Rectal smooth muscle tissue (tissue), 1 donor: ENCODE data around the gene WBP2.
A peak's percentile ranks its signal among the peaks of the same experiment; 100 is the strongest.

ENCODE experiments used
- H3K27ac ChIP-seq: one replicate; pipeline ENCODE4 v1.7.0; 2013; ENCODE audit warnings: low read depth, low read length, inconsistent platforms
- H3K27me3 ChIP-seq: one replicate; pipeline ENCODE4 v1.7.0; 2013; ENCODE audit warnings: low read length; ENCODE audit not compliant: control insufficient read depth, insufficient read depth
- H3K36me3 ChIP-seq: one replicate; pipeline ENCODE4 v1.7.0; 2013; ENCODE audit warnings: low read length; ENCODE audit not compliant: control insufficient read depth, insufficient read depth
- H3K4me1 ChIP-seq: one replicate; pipeline ENCODE4 v1.7.0; 2013; ENCODE audit warnings: low read length; ENCODE audit not compliant: control insufficient read depth, insufficient read depth
- H3K4me3 ChIP-seq: one replicate; pipeline ENCODE4 v1.7.0; 2013; ENCODE audit warnings: low read length
- H3K9ac ChIP-seq: one replicate; pipeline ENCODE4 v1.7.0; 2013; ENCODE audit warnings: low read length

WBP2 gene

DNA sequence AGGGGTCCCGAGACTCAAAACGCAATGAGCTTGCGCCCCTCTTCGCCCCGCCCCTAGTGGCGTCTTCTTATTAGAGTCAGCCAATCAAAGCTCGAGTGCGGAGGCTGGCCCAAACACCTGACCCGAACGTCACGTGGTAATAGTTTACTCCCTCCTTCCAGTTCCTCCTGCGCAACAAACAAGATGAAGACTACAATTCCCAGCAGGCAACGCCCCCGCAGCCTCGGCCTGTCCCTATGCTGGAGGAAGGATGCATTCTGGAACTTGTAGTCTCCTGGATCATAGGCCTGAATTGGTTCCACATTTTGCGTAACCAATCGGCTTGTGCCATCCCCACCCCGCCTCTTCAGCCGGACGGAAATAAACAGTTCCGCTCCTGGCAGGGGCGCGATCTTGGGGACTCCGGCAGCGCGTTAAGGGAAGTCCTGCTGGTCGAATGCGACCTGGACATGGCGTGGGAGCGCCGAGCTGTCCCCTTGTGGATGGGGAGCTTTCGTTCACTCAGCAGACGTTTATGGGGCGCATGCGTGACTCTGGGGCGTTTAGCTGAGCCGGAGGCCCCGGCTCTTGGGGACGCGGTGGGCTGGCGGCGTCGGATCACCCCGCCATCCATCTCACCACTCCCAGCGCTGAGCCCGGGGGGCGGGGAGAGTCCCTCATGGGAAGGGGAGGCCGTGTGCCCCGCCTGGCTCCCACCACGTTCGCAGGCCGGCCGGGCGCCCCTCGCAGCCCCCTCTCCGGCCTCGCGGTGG lies at the start of gene WBP2:
TSS of gene WBP2 (minus strand) at position 26 of the 752 bp plus-strand sequence. CDS start 38 bp downstream, outside the sequence.
- peaks cover 7% of the 10 kb centered on the region for H3K36me3 ChIP-seq
- no peaks in the 10 kb centered on the region for H3K27me3 ChIP-seq
- peak within 1 kb of the TSS; percentile 97 for H3K27ac ChIP-seq
- H3K4me3 ChIP-seq: peak within 1 kb of the TSS; percentile 99
- peaks cover 21% of the 10 kb centered on the region for H3K4me1 ChIP-seq
- H3K9ac ChIP-seq: peak within 1 kb of the TSS; percentile 98

DNA sequence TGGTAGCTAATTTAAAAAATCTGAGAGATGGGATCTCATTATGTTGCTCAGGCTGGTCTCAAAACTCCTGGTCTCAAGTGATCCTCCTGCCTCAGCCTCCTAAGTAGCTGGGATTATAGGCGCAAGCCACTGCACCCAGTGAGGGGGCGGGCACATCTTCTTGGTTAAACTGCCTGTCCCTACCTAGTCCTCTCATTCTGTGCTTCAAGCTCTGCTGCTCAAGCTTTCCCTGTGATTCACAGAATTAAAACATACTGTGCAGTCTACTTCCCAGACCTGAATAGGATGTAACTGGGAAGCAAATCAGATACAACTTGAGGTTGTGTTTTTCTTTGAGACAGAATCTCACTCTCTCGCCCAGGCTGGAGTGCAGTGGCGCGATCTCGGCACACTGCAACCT lies 47.3 kb upstream of the WBP2 start:
- Histone ChIP-seq H3K4me1 (peaks cover 2% of the 10 kb centered on the region), H3K36me3 (peaks cover 29% of the 10 kb centered on the region), H3K9ac (no peak overlapping the region), H3K27me3 (no peaks in the 10 kb centered on the region), H3K4me3 (no peak overlapping the region), H3K27ac (no peak overlapping the region)

DNA sequence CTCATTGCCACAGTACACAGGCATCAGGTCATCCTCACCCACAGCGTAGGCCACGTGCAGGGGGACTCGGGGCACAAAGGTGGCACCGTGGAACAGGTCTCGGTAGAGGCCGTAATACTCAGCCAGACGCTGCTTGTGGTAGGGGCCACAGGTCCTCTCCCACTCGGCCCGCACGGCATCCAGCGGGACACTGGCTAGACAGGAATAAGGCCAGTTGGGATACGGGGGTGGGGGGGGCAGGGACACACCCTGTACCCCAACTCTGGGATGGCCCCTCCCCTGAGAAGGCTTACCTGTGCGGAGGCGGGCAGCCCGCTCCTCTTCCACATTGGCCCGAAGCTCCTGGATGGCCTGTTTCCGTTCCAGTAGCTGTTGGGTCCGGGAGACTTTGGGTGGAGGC lies 46.6 kb upstream of the WBP2 start:
- no peak overlapping the region for H3K27ac ChIP-seq
- H3K4me3 ChIP-seq: no peak overlapping the region
- H3K9ac ChIP-seq: no peak overlapping the region
- peaks cover 7% of the 10 kb centered on the region for H3K4me1 ChIP-seq
- H3K27me3 ChIP-seq: no peaks in the 10 kb centered on the region
- peaks cover 29% of the 10 kb centered on the region for H3K36me3 ChIP-seq

DNA sequence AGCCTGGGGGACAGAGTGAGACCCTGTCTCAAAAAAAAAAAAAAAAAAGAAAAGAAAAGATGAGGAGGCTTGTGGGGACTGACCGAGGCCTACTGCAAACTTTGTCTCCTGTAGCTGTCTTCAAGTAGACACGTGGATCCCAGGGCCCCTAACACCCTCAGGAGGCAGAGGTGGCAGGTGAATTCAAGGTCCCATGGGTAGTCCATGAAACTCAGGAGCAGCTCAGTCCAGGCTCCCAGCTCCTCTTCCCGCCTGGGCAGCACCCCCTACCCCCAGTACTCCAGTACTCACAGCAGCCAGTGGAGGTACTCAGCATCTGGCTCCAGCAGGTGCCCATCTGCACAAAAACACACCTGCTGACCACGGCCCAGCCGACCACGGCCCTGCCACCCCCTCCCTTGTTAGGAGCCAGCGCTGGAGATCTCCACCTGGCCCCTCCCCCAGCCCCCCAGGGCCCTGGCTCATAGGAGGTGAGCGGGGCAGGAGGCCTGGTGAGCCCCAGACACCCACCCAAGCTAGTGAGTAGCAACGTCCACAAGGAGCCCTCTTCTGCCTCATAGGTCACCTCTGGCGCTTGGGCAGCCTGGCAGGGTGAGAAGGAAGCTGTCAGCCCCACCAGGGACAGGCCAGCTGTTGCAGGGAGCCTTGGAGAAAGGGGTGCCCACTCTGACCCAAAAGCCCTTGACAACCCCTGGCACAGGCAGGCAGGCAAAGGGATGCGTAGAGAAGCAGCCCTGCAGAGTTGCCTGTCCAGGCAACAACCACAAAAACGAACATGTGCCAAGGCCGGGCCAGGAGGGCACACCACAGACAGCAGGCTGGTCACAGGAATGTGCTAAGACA lies 45.8 kb upstream of the WBP2 start:
- no peak overlapping the region for H3K4me3 ChIP-seq
- H3K9ac ChIP-seq: no peak overlapping the region
- peaks cover 7% of the 10 kb centered on the region for H3K4me1 ChIP-seq
- H3K27me3 ChIP-seq: no peaks in the 10 kb centered on the region
- peaks cover 29% of the 10 kb centered on the region for H3K36me3 ChIP-seq
- no peak overlapping the region for H3K27ac ChIP-seq

DNA sequence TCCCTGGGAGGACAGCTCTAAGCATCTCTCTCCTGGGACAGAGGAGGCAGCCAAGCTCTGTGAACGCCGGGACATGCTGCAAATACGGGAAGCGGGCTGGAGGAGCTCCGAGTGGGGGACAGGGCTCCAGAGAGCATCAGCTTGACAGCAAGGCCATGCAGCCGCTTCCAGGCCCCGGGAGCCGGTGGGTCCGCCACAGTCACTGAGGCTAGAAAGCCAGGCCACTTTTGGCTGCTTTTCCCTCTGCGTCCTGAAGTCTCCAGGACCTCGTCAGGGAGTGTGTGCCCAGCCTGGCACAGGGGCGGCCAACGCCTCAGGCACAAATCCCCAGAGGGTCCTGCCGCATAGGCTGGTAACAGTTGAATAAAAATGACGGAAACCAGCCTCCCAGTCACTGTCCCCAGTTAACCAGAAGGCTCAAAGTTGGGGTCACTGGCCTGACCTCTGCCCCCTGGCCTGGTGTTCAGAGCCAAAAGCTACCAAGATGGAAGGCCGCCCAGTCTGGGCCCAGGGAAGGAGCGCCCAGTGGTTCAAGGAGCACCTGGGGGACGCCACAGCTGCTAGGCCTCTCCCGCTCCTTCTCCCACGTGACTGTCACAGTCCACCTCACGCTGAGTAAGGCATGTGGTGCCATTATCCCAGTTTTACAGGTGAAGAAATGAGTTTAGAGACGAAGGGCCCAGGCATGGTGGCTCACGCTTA lies 44.8 kb upstream of the WBP2 start:
- H3K4me1 ChIP-seq: peaks cover 15% of the 10 kb centered on the region
- no peak overlapping the region for H3K9ac ChIP-seq
- no peak overlapping the region for H3K27ac ChIP-seq
- no peaks in the 10 kb centered on the region for H3K27me3 ChIP-seq
- H3K36me3 ChIP-seq: peaks cover 29% of the 10 kb centered on the region
- H3K4me3 ChIP-seq: no peak overlapping the region

DNA sequence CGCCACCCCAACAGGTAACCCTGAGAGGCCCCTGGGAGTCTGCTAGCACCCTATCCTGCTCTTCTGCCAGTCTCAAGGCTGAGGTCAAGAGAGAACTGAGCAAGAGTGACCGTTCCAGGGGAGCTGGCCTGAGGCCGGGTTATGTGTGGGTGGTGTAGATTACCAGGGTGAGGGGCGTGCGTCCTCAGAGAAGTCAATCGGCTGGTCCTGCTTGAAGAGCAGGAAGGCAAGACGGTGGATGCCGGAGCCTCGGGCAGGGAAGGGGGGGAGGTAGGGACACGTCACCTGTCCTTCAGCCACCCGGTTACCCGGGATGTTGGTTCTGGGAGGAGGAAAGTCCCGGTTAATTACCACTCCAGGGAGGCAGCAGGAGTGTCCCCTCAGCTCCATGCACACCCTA lies 44.2 kb upstream of the WBP2 start:
- H3K27ac ChIP-seq: no peak overlapping the region
- no peaks in the 10 kb centered on the region for H3K27me3 ChIP-seq
- H3K4me3 ChIP-seq: no peak overlapping the region
- H3K36me3 ChIP-seq: peaks cover 29% of the 10 kb centered on the region
- H3K9ac ChIP-seq: no peak overlapping the region
- H3K4me1 ChIP-seq: peaks cover 18% of the 10 kb centered on the region

DNA sequence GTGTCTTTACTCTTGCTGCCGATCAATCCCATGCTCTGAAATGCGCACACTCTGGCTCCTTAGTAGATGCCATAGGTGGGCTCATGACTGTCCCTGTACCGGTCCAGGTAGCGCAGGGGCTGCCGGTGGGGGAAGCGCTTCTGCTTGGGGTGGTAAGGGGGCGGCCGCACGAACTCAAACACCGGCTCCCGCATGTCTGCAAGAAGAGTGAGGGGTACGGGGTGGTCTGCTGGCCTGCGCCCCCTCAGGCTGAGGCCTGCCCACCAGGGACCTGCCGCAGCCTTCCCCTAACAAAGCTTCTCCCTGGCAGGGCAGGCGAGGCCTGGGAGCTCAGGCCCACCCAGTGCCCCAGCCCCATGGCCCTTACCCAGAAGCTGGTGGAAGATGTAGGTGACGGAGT lies 43.7 kb upstream of the WBP2 start:
- H3K4me3 ChIP-seq: no peak overlapping the region
- peaks cover 16% of the 10 kb centered on the region for H3K4me1 ChIP-seq
- peaks cover 29% of the 10 kb centered on the region for H3K36me3 ChIP-seq
- H3K9ac ChIP-seq: no peak overlapping the region
- H3K27ac ChIP-seq: no peak overlapping the region
- no peaks in the 10 kb centered on the region for H3K27me3 ChIP-seq

DNA sequence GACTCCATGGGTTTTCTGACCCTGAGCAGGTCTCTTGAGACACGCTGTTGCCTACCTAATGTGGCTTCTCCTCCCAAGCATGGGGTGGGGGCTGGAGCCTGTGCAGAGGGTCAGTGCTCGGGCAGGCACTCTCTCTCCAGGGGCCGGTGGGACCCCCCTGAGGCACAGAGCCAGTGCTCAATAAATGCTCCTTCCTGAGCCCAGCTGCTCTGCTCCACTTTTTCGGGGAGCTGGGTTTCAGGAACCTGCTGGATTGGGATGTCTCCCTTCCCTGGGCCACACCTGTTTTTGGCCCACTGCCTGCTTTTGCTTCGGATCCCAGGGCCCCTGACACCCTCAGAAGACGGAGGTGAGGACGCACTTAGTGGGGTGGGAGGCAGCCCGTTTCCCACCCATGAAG lies 42.9 kb upstream of the WBP2 start:
- no peaks in the 10 kb centered on the region for H3K27me3 ChIP-seq
- no peak overlapping the region for H3K9ac ChIP-seq
- H3K36me3 ChIP-seq: peaks cover 29% of the 10 kb centered on the region
- no peak overlapping the region for H3K4me3 ChIP-seq
- peak overlapping the region; percentile 95 for H3K27ac ChIP-seq
- H3K4me1 ChIP-seq: peaks cover 16% of the 10 kb centered on the region

DNA sequence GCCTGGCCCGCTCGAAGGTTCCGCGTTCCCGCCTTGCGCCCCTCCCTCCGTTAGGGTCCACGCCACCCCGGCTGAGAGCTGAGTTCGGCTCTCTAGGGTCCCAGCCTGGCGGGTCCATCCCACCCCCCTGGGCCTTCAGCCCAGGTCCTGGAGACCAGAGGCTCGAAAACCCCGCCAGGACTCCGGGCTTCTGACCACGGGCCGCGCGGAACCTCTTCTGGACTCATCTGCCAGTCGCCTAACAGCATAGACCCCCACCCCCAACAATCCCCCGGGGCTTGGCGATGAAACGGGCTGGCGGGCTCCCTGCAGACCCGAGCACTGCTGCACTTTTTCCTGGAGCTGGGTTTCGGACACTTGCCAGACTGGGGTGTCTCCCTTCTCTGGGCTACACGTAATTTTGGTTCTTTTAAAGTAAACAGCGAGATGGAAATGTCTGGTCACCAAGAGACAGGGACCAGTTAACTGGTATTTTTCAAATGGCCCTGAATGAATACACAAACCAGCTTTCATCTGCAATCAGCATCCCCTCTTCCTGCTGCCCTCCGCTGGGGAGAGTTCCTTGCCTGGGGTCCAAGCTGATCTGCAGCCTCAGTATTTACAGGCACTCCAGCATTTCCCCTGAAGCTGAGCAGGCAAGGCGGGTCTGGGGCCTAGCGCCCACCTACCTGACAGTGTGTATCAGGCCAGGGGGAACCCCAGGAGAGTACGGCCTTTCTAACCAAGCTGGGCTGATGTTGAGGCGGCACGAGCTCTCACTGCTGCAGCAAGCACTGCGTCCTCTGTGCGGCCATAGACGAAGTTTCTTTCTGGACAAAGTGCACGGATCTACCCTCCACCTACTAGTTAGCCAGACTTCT lies 42.3 kb upstream of the WBP2 start:
- Histone ChIP-seq H3K27ac (peak overlapping the region; percentile 95), H3K27me3 (no peaks in the 10 kb centered on the region), H3K9ac (no peak overlapping the region), H3K4me3 (peak overlapping the region; percentile 55), H3K36me3 (peaks cover 28% of the 10 kb centered on the region), H3K4me1 (peaks cover 16% of the 10 kb centered on the region)

DNA sequence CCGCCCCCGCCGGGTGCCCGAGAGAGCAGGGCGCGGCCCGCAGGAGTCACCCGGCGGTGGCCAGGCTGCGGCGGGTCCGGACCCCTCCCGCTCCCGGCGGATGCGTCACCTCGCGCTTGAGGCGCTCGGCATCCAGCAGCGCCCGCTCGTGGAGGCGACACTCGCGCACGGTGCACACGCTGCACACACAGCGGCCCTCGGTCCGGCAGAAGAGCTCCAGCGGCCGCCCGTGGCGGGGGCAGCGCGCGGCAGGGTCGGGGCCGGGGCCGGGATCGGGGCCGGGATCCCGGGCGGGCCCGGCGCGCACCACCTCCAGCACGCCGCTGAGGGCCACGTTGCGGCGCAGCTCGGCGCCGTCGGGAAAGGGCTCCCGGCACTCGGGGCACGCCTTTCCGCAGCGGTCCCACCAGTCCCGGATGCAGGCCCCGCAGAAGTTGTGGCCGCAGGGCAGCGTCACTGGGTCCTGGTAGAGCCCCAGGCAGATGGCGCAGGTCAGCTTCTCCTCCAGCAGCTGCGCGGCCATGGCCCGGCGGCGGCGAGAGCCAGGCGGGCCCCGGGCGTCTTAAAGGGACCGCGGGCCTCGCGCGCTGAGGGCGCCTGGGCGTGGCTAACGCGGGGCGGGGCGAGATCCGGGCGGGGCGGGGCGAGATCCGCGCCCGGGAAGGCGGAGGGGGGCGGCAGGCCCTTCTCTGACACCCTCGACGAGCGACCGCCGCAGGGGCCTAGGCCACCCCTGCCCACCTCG lies 41.5 kb upstream of the WBP2 start, which contains the start of gene TRIM65:
TSS of gene TRIM65 (minus strand) at position 537 of the 745 bp plus-strand sequence. CDS start at position 523, 14 bp downstream.
- peak within 1 kb of the TSS; percentile 73 for H3K9ac ChIP-seq
- no peaks in the 10 kb centered on the region for H3K27me3 ChIP-seq
- H3K4me1 ChIP-seq: peaks cover 16% of the 10 kb centered on the region
- peak within 1 kb of the TSS; percentile 87 for H3K4me3 ChIP-seq
- H3K36me3 ChIP-seq: peaks cover 28% of the 10 kb centered on the region
- H3K27ac ChIP-seq: peak within 1 kb of the TSS; percentile 95
